Hematopoietic multipotent progenitor cell treated with erythropoietin and hydrocortisone succinate and interleukin-3 and kit ligand, for 8 days (in vitro differentiated cells): ENCODE data around the gene CRNKL1.
A peak's percentile ranks its signal among the peaks of the same experiment; 100 is the strongest.

ENCODE experiments used
- DNase-seq: peaks from one replicate; pipeline ENCODE4 v3.0.0-alpha.2; 2015

Gene CRNKL1

DNA sequence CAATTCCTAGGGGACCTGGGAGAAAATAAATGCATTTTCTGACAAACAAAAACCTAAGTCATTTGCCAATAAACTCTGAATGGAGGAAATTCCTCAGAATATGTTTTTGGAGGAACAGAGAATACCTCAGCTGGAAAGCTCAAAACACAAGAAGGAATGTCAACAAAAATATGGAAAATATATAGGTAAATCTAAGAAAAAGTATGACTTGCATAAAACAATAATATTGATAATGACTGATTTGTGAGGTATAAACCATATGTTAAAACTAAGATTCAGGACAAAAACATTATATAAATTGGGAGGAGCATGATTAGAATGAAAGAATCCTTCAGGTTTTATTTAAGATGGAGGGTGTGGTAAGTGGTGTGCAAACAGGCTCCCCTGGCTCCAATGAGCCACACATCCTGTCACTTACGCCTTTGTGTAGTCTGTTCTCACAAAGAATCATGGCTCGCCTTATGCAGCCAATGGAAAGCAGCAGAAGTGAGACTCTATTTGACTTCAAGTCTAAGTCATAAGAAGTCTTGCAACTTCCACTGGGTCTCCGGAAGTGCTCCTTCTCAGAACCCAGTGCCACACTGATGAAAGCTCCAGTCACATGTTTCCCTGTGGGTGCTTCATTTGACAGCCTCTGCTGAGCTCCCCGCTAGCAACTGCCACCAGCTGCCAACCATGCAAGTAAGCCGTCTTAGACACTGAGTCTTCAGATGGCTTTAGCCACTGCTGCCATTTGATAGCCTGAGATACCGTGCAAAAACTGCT is 8.2 kb upstream of the CRNKL1 start:
- DNase-seq, result peak; percentile 25

DNA sequence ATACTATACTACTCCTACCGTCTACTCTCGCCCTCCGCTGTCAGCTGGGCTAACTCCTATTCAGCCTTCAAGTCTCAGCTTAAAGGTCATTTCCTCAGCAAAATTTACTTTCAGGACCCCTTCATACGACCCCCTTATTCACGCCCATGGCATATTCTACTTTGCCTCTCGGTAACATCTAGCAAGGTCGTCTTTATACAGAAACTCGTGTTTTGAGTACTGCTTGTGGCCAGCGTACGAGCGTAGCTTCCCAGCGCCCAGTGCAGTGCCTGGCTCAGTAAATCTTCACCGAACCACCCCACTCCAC is 546 bp downstream of the CRNKL1 start:
- peak; percentile 5 for DNase-seq

DNA sequence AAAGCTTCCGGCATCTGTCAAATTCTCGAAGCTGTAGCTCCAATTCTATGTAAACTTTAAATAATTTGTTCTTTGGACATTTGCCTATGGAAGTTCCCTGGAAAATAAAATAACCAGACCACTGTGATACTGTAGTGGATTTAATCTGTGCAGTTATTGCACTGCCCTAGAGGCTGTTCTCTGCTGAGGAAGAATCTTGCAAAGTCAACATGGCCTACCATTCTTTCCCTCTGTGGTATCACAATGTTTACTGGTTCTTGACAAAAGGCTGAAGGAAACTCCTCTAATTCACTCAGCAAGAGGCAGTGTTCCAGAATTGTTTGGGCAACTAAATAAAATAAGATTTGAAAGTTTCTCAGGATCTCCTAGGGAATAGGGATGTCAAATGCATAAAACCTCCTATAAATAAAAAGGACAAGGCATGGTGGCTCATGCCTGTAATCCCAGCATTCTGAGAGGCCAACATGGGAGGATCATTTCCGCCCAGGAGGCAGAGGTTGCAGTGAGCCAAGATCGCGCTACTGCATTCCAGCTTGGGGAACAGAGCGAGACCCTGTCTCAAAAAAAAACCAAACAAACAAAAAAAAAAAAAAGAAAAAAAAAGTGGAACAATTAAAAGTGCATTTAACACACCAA is 12.4 kb downstream of the CRNKL1 start:
- no peak for DNase-seq

DNA sequence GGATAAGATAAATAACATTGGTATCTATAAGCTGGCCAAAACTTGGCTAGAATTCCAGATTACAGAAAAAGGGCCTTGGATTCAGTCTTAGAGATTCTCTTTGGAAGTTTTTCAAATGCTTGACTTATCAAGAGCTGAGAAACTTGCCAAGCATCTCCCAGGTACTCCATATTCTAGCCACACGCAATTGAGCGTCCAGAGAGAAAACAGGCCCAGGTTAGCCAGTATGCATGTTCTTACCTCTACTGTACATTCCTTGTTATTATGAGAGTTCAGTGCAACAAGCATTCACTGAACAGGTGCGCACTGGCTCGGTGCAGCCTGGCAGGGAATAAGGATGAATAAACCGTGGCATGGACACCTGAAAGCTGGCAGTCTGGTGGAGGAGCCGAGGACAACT is 13.7 kb downstream of the CRNKL1 start:
- DNase-seq, result no peak

DNA sequence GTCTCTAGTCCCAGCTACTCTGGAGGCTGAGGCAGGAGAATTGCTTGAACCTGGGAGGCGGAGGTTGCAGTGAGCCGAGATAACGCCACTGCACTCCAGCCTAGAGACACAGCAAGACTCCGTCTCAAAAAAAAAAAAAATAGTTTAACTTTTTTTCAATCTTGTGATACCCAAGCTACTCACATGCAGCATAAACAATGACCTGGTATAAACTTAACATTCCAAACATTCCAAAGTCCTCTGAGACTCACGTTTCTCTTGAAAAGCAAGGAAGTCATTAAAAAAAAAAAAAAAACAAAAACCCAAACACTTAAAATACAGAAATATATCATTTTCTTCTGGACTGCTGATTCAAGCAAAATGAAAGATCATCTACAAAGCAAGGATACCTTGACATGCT is 14.3 kb downstream of the CRNKL1 start:
- DNase-seq, result no peak

DNA sequence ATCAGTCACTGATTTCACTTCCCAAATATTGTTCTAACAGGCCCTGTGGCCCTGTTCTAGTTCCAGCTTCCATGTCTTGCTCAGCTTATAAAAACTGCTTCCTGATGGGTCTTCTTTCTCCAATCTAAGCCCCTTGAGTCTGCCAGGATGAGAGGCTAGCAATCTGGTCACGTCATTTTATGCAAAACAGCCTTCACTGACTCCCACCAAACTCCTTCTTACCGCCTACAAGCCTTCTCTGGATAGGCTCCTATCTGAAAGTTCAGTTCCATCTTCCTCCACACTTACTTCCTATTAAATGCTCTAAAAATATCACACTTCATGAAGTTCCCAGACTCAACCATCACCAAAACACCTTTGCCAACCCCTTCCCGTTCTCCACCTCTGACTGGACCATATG is 15.5 kb downstream of the CRNKL1 start:
- no peak for DNase-seq

DNA sequence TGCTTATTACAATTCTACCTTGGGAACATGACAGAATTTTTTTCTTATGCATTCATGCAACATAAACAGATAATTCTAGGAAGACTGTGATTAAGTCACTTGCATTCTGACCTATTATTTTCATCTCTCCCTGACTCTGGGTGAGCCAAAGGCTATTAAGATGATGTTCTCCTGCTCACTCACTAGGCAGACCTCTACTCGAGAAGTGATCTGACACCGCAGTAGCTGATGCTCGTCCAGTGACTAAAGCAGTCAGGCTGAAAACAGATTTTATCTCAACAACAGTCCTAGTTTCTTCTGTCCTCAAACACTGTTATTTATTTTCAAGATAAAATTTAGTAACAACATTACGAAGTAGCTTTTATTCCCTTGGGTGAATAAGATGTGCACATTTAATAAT is 17.8 kb downstream of the CRNKL1 start:
- no peak for DNase-seq

DNA sequence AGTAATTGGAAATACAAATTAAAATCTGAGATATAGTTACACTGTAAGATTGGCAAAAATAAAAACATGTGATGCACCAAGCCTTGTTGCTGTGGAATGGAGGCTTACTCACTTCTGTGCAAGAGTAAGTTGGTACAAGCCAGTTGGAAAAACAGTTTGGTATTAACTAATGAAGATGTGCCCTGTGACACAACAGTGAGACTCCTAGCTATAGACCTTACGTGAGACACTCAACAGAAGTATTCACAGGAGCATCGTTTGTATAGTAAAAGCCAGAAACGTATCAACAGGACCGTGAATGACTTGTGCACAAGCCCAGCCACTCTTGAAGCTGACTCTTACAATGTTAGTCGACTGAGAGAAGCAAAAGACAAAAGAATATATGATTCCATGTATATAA is 20.5 kb downstream of the CRNKL1 start:
- DNase-seq, result no peak

DNA sequence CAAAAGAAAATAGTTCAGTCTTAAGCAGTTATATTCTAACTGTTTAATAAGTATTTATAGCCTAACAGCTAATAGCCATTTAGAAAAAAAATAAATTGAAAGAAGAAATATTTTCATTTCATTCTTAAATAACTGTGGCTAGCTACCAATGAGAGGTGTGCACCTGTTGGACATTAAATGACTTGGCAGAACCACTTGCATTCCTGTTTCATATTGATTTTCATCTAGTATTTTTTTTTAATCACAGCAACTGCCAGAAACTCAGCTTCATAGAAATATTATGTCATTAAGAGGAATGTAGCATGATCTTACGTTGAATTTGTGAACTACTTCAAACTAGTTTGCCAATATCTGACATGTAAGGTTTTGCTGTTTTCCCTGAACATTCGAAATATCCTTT is 25.0 kb downstream of the CRNKL1 start:
- no peak for DNase-seq

DNA sequence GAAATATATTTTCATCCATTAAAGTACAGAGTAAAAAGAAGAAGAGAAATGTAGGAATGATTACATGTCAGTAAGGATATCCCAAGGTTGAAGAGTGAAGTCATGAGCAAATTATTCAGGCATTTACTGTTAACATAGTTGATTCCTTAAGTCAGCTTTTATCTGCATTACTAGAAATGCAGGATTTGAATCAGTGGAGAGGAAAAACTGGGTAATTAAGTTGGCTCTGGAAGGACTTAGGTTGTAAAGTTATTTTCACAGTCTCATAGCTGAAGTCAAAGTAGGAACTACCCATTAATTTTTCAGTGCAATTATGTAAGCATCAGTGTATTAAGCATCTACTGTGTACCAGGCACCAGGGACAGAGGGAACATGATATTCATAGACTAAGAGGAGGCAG is 27.3 kb downstream of the CRNKL1 start:
- DNase-seq, result no peak

DNA sequence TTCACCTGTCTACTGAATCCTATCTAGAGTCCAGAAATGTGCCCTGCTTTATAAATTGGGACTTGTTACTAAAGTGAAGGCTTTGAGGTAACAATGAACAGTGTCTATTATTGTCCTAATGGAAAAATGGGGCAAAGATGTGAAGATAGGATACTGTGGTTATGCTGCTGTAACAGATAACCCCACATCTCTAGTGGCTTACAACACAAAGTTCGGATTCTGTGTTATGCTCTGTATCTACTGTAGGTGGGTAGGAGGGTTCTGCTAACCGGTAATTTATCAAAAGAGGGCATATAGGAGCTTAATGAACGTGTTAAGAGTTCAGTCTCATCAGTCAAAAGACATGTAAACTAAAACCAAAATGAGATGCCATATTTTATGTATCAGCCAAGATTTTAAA is 28.9 kb downstream of the CRNKL1 start:
- DNase-seq, result no peak

DNA sequence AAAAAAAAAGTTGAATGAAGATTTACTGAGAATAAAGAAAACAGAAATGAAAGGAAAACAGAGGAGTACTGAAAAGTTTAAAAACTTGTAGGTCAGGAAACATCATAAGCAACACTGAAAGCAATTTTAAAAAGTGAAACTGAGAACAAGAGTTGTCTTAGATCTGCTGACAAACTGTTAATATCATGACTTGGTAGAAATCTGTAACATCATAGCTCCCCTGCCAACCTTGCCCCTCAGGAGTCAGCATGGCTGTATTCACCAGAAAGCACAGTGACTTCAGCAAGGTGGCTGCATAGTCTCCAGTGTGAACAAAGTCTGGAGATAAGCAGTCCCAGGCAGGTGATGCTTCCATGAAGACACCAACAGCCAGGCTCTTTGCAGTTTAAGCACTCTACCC is 29.8 kb downstream of the CRNKL1 start:
- DNase-seq, result no peak

DNA sequence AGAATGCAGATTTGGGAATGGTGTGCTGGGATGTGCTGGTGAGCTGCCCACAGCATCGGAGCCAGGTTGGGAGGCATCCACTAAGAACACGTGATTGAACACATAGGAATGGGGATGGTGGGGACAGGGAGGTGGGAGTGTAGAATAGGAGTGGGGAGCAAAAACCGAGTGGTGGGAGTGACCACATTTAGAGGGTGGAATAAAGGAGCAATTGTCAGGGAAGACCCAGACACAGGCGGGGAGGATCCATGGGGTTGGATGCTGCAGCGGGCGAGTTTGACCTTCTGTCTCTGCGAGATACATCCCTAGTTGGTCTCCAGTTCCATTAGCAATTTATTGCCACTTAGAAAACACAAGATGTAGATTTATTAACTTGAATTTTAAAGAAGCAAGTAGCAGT is 30.4 kb downstream of the CRNKL1 start:
- DNase-seq, result no peak

DNA sequence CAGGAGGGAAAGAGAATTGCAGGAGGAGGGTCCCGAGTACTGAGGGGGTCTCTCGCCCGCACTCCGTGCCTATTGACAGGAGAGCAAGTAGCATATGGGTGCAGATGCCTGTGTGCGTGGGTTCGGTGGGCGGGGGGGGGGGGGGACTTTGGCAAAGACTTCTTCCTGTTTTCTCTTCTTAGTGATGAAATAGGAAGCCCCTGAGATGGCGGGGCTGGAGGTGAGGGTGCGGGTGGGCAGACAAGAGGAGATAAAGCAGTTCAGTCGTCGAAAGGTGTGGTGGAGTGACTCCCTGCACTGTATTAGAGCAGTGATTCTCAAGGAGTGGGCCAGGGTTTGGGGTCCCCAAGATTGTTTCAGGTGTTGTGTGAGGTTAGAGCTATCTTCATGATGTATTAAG is 31.4 kb downstream of the CRNKL1 start:
- no peak for DNase-seq

DNA sequence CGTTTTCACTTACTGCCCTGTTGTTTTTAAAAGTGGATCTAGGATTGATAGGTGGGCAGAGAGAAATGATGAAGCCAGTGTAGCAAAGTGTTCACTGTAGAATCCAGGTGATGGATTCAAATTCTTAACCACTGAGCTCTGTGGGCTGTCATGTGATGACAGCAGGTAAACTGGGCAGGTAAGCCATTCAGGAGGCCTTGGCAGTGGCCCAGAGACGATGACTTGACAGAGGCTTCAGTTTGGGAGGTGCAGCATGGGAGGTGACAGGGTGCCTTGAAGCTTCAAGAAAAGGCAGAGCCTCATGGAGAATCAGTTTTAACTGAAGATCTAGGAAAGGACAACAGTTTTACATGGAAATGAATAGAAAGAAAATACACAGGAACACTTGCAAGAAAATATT is 33.1 kb downstream of the CRNKL1 start:
- peak; percentile 17 for DNase-seq

DNA sequence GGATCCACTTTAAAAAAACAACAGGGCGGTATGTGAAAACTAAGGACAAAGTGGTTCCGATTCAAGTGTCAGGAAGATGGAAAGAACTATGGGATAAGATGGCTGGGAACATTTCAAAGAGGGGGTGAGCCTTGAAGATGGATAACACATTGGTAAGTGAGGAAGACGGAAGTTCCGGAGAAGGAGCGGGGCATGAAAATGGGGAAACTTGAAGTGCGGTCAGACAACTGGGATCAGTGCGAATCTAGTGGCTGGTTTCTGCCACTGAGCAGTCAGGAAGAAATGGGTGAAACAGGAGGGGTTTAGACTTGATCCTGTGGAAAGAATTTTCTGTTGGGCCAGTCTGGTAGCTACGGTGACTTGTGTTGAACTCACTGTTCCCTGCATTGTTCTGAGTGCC is 33.9 kb downstream of the CRNKL1 start:
- no peak for DNase-seq

DNA sequence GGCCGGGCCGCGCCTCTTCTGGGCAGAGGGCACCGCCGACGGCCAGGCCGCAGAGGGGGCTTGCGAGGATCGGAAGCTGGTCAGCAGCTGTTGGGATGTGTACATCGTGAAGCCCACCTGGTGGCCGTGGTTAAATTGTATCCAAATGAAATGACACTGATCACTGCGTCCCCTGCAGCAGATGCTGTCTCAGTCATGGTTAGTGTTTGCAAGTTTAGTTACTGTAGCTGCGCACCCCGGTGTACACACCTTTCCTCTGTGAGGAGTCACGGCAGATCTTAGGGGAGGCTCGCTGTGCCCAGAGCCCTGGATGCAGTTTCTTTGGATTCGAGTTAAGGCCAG is 34.5 kb downstream of the CRNKL1 start:
- DNase-seq, result peak; percentile 21

DNA sequence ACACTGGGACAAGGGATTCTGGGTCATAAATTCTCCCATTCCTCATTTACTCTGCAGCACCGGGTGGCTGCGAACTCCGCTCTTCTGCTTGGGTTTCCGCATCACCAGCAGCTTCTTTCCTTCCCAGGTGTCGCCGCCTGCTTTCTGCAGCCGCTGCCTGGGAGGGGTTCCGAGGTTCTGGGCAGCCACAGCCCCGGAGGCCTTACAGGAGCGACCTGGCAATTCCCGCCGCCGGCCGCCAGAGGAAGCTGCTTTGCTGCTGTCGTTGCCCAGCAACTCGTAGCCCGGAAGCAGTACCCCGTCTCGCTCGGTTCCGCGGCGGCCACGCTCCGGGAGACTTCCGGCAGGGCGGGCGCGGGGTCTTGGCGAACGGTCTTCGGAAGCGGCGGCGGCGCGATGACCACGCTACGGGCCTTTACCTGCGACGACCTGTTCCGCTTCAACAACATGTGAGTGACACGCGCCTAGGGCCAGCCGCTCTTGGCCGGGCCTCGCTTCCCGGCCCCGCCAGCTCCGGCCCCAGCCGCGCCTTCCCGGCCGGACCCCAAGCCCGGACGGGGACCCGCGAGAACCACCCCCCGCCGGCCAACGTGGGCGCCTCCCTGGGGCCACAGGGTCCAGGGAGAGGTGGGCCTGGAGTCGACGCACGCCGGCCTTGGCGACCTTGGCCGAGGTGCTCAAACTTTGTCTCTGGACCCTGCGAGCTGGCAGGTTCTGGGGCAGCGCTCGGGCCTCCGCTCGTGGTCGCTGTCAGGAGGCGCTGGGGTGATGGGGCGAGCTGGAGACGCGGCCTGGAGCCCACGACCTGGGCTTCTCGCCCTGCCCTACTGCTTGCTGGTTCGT is 35.0 kb downstream of the CRNKL1 start, which contains the start of gene NAA20:
Gene NAA20 (plus strand): TSS at position 362 of the 843 bp plus-strand sequence. CDS start 35 bp downstream, at position 397.
- peak; percentile 90 for DNase-seq

DNA sequence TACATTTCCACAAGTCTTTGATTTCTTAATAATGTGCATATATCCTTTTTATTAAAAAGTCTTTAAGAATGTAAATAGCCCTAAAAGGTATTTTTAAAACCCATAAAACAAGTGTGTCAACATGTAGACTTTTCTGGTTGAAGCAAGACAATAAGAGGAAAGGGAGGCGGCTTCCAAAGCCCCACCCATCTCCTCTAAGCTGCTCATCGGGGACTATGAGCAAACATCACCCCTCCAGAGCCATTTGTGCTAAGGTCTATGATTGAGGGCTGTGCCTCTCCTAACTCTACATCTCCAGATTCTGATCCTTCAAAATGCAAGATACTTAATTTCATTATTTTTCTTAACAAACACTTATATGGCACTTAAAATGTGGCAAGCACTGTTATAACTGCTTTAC is 37.6 kb downstream of the CRNKL1 start:
- peak; percentile 15 for DNase-seq

DNA sequence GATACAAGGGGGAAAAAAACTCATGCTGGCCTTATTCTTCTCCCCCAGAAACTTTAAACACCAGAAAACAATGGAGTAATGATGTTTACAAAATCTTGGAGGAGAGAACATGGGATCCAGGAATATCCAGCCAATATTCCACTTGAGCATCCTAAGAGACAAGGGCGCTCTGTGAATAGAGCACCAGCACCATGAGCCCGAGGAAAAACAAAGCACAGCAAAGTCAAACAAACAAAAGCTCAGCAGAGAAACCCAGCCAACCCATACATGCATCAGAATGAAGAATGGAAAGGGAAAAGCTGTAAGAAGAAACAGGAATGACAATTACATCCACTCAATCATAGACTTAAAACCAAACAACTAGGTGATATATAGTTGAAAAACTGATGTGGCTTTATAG is 39.7 kb downstream of the CRNKL1 start:
- DNase-seq, result no peak

DNA sequence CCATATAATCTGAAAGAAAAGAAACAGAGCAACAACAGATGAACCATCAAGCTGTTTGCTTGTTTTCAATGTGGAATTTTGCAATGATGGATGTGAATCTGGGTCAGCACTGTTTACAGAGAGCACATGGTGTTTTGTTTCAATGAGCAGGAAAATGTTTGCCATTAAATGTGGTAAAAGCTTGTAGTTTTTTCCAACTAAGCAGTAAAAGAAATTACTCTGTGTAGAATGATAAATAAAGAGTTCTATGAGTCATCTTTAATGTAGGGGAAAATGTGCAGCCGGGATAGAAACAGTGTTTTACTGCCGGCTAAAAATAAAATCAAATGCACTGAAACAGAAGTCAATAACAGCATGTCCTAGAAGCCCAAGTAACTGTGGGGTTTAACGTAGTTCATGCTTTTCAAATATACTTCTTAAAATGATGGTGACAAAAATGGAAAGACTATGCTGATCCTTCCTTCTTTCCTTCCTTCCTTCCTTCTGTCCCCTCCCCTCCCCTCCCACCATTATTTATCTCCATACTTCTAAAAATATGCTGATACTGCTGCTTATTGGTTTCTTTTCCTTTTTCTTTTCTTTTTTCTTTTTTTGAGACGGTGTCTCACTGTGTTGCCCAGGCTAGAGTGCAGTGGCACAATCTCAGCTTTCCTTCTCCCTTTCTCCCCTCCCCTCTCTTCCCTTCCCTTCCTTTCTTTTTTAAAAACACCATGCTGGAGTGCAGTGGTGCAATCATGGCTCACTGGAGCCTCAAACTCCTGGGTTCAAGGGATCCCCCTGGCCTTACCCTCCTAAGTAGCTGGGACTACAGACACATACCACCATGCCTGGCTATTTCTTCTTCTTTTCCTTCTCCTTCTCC is 41.4 kb downstream of the CRNKL1 start:
- no peak for DNase-seq

DNA sequence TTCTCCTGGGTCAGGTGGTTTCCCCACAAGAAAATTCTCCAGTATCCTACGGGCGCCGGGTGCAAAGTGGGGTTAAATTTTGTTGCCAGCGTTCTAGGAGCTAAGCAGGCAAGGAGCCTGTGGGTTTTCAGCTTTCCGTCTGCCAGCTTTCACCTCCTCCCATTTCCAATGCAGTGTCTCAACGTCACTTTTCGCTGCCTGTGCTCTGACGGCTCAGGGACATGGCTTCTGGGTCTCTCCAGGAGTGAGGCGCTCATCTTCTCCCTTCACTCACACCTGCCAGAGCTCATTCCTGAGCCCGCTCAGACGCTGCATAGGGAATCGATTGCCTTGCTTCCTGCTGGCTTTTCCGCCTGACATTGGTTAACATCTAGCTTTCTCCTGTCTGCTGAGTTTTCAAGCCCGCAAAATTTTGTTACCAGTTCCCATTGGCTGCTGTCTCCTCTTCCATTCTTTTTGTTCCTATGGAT is 42.4 kb downstream of the CRNKL1 start:
- DNase-seq, result no peak

DNA sequence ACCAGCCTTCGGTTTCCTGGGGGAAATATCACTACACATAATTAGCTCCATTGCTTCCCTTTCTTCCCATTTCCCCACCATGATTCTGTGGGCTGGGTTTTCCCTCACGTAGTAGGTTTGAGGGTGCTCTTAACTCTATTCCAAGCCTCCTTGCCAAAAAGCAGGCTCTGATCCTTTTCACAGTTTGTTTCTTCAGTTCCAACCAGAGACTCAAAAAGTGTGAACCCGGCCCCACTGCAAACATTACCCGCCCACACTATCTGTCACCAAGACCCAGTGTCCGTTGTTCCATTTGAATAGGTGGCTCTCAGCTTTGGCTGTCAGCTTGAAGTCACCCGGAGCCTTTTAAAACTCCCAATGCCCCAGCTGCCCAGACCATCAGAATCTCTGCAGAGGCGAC is 46.9 kb downstream of the CRNKL1 start:
- DNase-seq, result no peak
